ENCODE results near the gene ANKRD24.
"Not testable (repeated sequence)": the region's sequence is repeated elsewhere in the genome, so short reads cannot be mapped to it uniquely, and the experiment has no call there.

Gene ANKRD24

GRCh38 chr19:4199699-4200293, 17.3 kb downstream of the ANKRD24 start:
- DNase-seq = no peak

- DNase-seq = no peak
These were observed 18.6 kb downstream of the ANKRD24 start for GRCh38 chr19:4200940-4201542.

DNA sequence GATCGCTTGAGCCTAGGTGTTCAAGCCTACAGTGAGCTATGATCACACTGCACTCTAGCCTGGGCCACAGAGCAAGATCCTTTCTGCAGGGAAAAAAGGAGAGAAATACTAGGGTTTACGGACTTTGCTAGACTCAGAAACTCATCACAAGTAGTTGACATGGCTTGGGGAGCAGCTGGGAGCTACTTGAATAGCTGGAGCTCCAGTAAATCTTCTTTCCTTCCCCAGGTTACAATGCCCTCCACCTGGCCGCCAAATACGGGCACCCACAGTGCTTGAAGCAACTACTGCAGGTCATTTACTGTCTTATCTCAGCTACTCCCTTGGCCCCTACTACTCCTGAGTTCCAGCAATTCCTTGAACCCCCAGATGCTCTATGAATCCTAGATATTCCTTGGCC, 19.3 kb downstream of the ANKRD24 start:
- no peak for DNase-seq

DNA sequence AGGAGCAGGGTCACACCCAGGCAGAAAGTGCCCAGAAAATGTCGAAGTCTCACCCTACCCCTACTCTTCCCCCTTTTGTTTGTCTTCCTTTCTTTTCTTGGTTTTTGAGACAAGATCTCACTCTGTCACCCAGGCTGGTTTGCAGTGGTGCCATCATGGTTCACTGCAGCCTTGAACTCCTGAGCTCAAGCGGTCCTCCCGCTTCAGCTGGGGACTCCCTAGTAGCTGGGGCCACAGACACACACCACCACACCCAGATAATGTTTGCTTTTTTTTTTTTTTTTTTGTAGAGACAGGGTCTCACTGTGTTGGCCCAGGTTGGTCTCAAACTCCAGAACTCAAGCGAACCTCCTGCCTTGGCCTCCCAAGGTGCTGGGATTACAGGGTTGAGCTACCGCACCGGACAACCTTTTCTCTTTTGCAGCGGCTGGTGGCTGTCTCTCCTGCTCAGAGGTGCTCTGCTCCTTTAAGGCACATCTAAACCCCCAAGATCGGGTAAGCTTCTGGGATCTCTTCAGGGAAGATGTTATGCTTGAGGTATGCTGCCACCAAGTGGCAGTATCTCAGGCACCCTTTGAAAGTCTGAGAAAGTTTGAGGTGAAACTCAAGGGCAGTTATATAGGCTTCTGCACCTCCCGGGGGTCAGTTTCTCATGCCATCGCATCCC, 24.5 kb downstream of the ANKRD24 start:
- DNase-seq = no peak

DNA sequence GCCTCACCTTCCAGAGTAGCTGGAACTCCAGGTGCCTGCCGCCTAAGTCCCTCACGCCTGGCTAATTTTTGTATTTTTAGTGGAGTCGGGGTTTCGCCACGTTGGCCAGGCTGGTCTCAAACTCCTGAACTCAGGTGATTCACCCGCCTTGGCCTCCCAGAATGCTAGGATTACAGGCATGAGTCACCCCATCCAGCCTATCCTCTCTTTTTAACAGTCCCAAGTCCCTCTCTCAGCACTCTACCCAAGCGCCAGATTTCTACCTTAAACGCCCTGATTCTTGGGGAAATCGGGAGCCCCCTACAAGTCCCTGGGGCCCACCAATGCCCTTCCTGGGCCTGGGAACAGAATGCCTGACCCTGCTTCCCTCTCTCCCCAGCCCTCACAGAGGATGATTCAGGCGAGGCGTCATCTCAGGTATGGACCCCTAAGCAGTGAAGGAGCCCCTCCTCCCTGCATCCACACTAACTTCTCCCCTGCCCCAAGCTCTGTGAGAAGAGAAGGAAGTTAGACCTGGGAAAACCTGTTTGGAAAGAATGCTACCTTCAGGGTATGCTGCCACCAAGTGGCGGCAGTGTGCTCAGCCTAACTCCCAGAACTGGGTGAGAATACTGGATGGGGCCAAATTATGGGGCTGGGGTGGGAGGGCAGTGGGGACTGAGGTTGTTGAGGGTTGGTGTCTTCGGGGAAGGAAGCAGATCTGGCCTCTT, 26.1 kb downstream of the ANKRD24 start:
- no peak for DNase-seq

- DNase-seq = no peak
These were observed 27.8 kb downstream of the ANKRD24 start for GRCh38 chr19:4210166-4210731.

DNA sequence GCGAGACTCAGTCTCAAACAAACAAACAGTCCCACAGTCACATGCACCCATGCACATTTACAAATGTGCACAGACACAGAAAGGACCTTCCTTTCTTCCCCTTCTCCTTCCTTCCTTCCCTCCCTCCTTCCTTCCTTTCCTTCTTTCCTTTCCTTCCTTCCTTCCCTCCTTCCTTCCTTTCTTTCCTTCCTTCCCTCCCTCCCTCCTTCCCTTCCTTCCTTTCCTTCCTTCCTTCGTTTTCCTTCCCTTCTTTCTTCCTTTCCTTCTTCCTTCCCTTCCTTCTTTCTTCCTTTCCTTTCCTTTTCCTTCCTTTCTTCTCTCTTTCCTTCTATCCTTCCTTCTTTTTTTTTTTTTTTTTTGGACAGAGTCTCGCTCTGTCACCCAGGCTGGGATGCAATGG, 30.6 kb downstream of the ANKRD24 start:
- DNase-seq = no peak

- no peak for DNase-seq
These were observed 33.3 kb downstream of the ANKRD24 start for GRCh38 chr19:4215807-4216206.

DNA sequence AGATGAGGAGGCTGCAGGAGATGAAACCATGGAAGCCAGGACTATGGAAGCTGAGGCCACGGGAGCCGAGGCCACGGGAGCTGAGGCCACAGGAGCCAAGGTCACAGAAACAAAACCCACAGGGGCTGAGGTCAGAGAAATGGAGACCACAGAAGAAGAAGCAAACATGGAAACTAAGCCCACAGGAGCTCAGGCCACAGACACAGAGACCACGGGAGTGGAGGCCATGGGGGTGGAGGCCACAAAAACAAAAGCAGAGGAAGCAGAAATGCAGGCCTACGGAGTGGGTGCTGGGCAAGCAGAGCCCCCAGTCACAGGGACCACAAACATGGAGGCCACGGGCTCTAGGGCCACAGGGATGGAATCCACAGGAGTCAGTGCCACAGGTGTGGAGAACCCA, 34.4 kb downstream of the ANKRD24 start:
- no peak for DNase-seq

DNA sequence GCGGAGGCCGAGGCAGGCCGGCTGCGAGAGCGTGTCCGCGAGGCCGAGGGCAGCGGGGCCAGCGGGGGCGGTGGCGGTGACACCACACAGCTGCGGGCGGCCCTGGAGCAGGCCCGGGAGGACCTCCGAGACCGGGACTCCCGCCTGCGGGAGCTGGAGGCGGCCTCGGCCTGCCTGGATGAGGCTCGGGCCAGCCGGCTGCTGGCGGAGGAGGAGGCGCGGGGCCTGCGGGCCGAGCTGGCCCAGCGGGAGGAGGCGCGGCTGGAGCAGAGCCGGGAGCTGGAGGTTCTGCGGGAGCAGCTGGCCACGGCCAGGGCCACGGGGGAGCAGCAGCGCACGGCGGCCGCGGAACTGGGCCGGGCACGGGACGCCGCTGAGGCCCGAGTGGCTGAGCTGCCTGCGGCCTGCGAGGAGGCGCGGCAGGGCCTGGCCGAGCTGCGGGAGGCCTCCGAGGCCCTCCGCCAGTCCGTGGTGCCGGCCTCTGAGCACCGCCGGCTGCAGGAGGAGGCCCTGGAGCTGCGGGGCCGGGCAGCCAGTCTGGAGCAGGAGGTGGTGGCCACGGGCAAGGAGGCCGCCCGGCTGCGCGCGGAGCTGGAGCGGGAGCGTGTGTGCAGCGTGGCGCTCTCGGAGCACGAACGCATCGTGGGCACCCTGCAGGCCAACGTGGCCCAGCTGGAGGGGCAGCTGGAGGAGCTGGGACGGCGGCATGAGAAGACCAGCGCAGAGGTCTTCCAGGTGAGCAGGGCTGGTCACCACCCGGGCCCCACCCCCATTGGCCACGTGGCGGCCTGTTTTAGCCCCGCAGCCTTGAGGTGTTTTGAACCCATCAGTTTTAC, 35.2 kb downstream of the ANKRD24 start:
- DNase-seq = no peak

DNA sequence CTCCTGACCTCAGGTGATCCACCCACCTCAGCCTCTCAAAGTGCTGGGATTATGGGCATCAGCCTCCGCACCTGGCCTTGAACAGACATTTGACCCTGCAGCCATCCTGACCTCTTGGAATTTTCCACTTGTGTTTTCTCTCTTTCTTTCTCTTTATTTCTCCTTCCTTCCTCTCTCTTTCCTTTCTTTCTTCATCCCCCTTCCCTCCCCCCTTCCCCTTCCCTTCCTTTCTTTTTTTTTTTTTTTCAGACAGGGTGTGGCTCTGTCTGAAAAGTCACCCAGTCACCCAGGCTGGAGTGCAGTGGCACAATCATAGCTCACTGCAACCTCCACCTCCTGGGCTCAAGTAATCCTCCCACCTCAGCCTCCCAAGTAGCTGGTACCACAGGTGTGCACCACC, 36.0 kb downstream of the ANKRD24 start:
- DNase-seq = not testable (repeated sequence)

GRCh38 chr19:4220188-4220587, 37.7 kb downstream of the ANKRD24 start:
- DNase-seq = no peak

DNA sequence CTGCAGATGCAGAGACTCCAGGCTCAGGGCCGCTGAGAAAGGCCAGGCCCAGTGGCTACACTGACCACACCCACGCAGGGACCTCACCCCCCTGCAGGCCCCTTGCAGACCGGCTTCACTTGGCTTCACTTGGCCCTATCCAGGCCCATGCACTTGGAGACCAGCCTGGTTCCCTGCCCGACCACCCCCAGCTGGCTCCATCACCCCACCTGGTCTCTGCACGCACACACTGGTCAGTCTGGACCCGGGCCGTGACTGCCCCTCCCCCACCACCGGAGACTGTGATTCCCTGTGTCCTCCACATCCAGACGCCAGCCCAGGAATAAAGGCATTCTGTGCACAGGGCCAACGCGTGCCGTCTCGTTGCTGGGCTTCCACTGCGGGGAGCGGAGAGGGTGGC, 42.0 kb downstream of the ANKRD24 start:
- no peak for DNase-seq

DNA sequence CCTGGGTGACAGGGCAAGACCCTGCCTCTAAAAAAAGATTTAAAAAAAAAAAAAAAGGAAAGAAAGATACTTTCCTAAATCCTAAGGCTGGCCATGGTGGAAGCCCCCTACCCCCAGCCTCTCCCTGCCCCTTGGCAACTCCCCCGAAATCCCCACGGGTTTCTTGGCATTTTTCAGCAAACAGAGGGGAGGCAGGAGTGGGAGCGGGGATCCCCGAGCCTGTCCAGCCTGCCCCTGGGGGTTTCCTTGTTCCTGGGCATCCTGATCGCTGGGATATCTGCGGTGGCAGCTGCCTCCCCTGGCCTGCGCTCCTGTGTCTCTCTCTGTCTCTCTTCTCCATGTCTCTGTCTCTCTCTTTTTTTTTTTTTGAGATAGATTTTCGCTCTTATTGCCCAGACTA, 43.4 kb downstream of the ANKRD24 start:
- no peak for DNase-seq

DNA sequence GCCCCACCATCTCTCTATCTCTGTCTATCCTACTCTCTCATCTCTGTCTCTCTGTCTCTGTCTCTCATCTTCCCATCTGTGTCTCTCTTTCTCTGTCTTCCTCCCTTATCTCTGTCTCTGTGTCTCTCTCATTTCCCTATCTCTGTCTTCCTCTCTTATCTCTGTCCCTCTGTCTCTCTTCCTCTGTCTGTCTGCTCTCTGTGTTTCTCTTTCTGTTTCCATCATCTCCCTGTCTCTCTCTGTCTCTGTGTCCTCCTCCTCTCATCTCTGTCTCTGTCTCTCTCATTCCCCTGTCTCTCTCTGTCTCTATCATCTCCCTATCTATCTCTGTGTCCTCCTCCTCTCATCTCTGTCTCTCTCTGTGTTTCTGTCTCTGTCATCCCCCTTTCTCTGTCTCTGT, 45.3 kb downstream of the ANKRD24 start:
- DNase-seq = no peak

- no peak for DNase-seq
These were observed 46.3 kb downstream of the ANKRD24 start for GRCh38 chr19:4228765-4229178.

- DNase-seq = peak; percentile 68
These were observed 46.9 kb downstream of the ANKRD24 start, which contains the start of gene EBI3 for GRCh38 chr19:4229179-4229931. EBI3 (plus strand) TSS chr19:4229523; CDS start chr19:4229551, 28 bp downstream.

- not testable (repeated sequence) for DNase-seq
These were observed 47.7 kb downstream of the ANKRD24 start for GRCh38 chr19:4230237-4230636.

DNA sequence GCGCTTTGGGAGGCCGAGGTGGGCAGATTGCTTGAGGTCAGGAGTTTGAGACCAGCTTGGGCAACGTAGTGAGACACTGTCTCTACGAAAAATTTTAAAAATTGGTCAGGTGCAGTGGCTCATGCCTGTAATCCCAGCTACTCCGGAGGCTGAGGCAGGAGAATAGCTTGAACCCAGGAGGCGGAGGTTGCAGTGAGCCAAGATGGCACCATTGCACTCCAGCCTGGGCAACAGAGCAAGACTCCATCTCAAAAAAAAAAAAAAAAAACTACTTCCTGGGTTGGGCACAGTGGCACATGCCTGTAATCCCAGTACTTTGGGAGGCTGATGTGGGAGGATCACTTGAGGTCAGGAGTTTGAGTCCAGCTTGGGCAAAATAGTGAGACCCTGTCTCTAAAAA, 49.0 kb downstream of the ANKRD24 start:
- not testable (repeated sequence) for DNase-seq

DNA sequence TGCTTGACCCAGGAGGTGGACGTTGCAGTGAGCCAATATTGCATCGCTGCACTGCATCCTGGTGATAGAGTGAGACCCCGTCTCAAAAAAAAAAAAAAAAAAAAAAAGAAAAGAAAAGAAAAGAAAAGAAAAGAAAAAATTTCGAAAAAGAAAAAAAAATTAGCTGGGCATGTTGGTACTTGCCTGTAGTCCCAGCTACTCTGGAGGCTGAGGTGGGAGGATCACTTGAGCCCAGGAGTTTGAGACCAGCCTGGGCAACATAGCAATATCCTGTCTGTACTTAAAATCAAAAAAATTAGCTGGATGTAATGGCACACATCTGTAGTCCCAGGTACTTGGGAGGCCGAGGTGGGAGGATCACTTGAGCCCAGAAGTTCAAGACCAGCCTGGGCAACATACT, 49.6 kb downstream of the ANKRD24 start:
- not testable (repeated sequence) for DNase-seq

GRCh38 chr19:4232614-4233281, 50.3 kb downstream of the ANKRD24 start:
- no peak for DNase-seq

Measured in activated naive CD4-positive, alpha-beta T cell treated with Interleukin-2 at 50 U/mL for 16 hours (primary cell).